Measurements from ENCODE around the gene GUCY1A1.

The GUCY1A1 gene

DNA sequence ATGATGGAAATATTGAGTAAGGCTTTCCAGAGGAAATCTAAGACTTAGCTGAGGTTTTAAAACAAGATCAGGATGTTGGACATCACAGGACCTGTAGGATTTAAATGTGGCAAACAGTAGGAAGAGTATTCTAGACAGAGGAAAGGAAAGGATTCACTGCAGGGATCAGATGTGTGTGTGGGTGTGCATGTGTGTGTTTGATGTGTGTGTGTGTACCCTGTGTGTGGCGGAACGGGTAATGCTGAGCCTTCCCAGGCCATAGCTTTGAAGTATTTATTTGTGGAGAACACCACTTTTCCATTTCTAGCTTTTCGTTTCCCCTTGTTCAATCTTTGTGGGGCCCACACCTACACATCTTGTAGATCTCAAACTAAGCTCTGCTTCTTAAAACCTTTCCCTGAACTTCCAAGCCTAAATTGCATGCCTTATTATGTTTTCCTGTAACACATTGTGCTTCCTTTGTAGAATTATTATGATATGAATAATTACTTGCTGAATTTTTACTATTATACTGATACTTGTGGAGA is 6.9 kb downstream of the GUCY1A1 start:
- H3K27ac ChIP-seq: no peak overlapping the region
- no peak for TF ChIP-seq ZFX (IDR thresholded peaks at IDR 0.05; ENCODE audit: borderline replicate concordance)
- TF ChIP-seq, protein P1, sequence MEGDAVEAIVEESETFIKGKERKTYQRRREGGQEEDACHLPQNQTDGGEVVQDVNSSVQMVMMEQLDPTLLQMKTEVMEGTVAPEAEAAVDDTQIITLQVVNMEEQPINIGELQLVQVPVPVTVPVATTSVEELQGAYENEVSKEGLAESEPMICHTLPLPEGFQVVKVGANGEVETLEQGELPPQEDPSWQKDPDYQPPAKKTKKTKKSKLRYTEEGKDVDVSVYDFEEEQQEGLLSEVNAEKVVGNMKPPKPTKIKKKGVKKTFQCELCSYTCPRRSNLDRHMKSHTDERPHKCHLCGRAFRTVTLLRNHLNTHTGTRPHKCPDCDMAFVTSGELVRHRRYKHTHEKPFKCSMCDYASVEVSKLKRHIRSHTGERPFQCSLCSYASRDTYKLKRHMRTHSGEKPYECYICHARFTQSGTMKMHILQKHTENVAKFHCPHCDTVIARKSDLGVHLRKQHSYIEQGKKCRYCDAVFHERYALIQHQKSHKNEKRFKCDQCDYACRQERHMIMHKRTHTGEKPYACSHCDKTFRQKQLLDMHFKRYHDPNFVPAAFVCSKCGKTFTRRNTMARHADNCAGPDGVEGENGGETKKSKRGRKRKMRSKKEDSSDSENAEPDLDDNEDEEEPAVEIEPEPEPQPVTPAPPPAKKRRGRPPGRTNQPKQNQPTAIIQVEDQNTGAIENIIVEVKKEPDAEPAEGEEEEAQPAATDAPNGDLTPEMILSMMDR (IDR thresholded peaks at IDR 0.05): no peak

DNA sequence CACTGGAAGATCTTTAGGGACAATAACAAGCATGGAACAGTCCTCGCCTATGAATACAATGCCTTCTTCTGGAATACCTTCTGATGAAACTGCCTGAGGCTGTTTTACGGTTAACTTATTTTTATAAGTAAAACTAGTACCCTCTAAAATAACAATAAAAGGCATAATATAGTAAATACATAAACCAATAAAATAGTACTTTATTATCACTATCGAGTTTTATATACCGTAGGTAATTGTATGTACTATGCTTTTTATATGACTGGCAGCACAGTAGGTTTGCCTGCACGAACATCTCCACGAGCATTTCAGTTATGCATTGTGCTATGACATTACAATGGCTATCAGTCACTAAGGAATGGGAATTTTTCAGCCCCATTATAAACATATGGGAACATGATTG is 8.0 kb downstream of the GUCY1A1 start:
- TF ChIP-seq, protein P1 (IDR thresholded peaks at IDR 0.05): no peak
- TF ChIP-seq ZFX (IDR thresholded peaks at IDR 0.05; ENCODE audit: borderline replicate concordance): no peak
- H3K27ac ChIP-seq: peak overlapping the region; percentile 52

DNA sequence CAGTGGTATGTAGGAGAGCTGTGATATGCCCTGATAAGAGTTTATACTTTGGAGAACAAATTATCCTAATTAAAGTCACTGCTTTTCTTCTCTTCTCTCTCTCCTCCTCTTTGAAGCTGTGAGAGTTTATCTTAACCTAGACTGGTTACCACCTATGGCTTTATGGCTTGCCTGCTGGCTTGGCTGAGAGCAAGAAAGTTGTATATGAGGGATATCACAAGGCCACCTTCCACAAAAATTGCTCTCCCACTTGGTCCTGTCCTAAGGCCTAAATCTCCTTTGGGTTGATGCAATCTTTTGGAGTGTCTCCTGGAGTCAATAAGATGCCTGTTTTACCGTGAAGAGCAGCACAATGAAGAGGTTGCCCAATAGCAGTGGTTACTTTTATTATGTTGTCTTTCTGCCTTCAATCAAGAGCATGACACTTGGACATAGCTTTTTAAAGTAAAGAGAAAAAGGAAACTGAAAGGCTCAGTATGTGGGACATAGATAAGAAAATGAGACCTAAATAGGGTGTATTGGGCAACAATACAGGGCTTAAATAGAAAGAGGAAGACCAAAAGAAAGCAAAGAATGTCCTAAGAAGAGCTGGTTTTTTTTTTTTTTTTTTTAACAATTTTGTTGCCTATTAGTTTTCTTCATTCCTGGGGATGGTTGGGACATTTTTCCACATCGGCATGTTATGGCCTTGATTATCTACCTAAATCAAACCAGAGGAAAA is 9.2 kb downstream of the GUCY1A1 start:
- TF ChIP-seq, protein P1 (IDR thresholded peaks at IDR 0.05): no peak
- TF ChIP-seq ZFX (IDR thresholded peaks at IDR 0.05; ENCODE audit: borderline replicate concordance): no peak
- H3K27ac ChIP-seq: peak overlapping the region; percentile 52

DNA sequence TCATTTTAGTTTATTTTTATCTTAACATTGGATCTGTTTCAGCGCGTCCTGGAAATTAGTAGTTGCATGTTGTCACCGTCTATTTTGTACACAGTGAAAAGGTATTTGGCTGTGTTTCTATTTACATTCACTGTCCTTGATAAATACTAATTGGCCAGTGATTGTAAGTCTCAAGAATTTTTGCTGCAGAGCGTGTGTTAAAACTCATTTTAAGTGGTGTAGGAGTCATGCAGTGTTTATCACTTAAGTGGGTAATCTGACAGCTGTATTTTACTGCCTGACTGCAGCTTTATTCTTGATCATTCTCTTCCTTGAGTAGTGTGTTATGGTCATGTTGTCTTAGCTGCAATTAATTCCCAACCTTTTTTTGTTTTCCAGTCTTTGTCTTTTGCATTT is 9.8 kb downstream of the GUCY1A1 start:
- peak overlapping the region; percentile 52 for H3K27ac ChIP-seq
- no peak for TF ChIP-seq ZFX (IDR thresholded peaks at IDR 0.05; ENCODE audit: borderline replicate concordance)
- TF ChIP-seq, protein P1 (IDR thresholded peaks at IDR 0.05): no peak

DNA sequence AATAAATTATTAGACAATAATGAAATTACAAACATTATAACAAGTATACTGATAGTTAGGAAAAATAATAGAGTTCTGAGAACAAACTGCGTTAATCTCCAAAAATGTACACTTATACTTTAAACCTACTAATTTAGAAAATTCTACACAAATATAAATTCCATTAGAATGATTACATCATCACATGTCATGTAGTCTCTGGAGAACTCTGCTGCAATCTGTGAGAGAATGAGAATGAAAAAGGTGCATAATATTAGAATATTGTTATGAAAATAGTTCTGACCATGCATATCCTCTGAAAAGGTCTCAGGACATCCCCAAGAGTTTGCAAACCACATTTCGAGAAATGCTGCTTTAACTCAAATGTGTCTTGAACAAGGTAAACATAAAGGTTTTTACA is 11.4 kb downstream of the GUCY1A1 start:
- TF ChIP-seq, protein P1 (IDR thresholded peaks at IDR 0.05): no peak
- TF ChIP-seq ZFX (IDR thresholded peaks at IDR 0.05; ENCODE audit: borderline replicate concordance): no peak

DNA sequence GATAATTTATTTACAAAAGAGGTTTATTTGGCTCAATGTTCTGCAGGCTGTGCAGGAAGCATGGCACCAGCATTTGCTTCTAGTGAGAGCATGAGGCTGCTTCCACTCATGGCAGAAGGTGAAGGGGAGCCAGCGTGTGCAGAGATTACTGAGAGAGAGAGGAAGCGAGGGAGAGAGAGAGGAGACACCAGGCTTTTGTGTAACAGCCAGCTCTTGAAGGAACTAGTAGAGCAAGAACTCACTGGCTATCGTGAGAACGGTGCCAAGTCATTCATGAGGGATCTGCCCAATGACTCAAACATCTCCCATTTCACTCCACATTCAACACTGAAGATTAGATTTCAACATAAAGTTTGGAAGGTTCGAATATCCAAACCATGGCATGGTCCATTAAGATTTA is 12.7 kb downstream of the GUCY1A1 start:
- no peak overlapping the region for H3K27ac ChIP-seq
- TF ChIP-seq, protein P1 (IDR thresholded peaks at IDR 0.05): no peak
- no peak for TF ChIP-seq ZFX (IDR thresholded peaks at IDR 0.05; ENCODE audit: borderline replicate concordance)

More for the DNA sequence above, 11.4 kb downstream of the GUCY1A1 start:
- no peak overlapping the region for H3K27ac ChIP-seq

DNA sequence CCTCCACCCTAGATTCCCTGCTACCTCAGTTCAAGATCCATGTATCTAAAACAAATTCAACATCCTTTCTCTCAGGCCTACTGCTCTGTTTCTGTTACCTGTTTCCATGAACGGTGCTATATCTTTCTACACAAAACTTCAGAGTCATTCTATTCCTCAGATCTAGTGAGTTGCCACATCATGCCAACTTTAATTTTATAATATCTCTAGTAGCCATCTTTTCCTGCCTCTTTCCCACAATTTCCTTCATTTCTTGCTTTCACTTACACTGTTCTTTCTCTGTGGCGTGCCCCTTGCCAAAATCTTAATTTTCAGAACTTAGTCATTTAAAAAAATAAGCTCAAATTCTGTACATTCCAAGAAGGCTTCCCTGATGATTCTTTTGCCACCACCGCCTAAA is 15.2 kb downstream of the GUCY1A1 start:
- H3K27ac ChIP-seq: no peak overlapping the region
- TF ChIP-seq, protein P1 (IDR thresholded peaks at IDR 0.05): no peak
- no peak for TF ChIP-seq ZFX (IDR thresholded peaks at IDR 0.05; ENCODE audit: borderline replicate concordance)
